ENCODE measurements around the gene GPX3. TPM values are rescaled to one million over a fixed set of nuclear protein-coding genes. Genes with fewer than 3 reads are reported as not detected.
A peak's percentile ranks its signal among the peaks of the same experiment; 100 is the strongest.

Gene GPX3
- total and polyA plus RNA-seq, 2 of the 13 experiments (the other 11 are each of a cell fraction or from before 2014, with no cell fraction given): 33.8 to 1,892 TPM

DNA sequence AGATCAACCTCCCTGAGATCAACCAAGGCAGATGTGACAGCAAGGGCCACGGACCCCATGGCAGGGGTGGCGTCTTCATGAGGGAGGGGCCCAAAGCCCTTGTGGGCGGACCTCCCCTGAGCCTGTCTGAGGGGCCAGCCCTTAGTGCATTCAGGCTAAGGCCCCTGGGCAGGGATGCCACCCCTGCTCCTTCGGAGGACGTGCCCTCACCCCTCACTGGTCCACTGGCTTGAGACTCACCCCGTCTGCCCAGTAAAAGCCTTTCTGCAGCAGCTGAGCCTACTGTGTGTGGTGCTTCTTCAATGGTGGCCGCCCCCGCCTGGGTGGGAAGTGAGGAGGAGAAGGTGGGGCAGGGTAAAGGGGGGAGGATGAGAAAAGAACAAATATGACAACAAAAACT, 8.3 kb downstream of the GPX3 start:
- H3K27ac ChIP-seq (ENCODE audit: extremely low read length, insufficient read depth, low read length): no peak overlapping the region
- ChIA-PET CTCF (ENCODE audit: low intra/inter-chr PET ratio, low total read pairs) (no interaction called here), POLR2A (no interaction called here)
- WGBS (ENCODE audit: low lambda C conversion rate): 96% methylated on average over 4 of the region's 8 CpGs
- no peak overlapping the region for H3K4me3 ChIP-seq (replicated peaks in 1 of 3; ENCODE audit: insufficient read depth in 1 of 3, low read depth in 2 of 3, low read length in 3 of 3)
- H3K27me3 ChIP-seq (ENCODE audit: control insufficient read depth in 1 of 2, insufficient read depth in 2 of 2, low read length in 2 of 2): no peaks in the 10 kb centered on the region
- H3K9ac ChIP-seq (ENCODE audit: insufficient read depth, low read depth, low read length): no peak overlapping the region
- H3K79me2 ChIP-seq (ENCODE audit: insufficient read depth, low read length): peaks cover 2% of the 10 kb centered on the region
- no peak overlapping the region for H3K4me2 ChIP-seq (ENCODE audit: low read depth, low read length)
- no peaks in the 10 kb centered on the region for H3K9me3 ChIP-seq (ENCODE audit: low read length)
- FAIRE-seq (no peak), ATAC-seq (peak; percentile 12; the same call in 2 of the 3 replicates), DNase-seq (ENCODE audit: low spot score) (no peak)
- peaks cover 17% of the 10 kb centered on the region for H3K4me1 ChIP-seq (ENCODE audit: insufficient read depth, low read length)
- H2AFZ ChIP-seq (ENCODE audit: low read length): no peak overlapping the region
- no TSS peak for BruUV-seq (replicated peaks)
- in situ Hi-C loops (cut with HindIII; ENCODE audit: extremely low pct_ligation_motif_present, low pct_unique_long_range_greater_than_20kb): no loop called here
- intact Hi-C loops (cut with micrococcal nuclease; ENCODE audit: unreplicated experiment): no loop called here
- peaks cover 42 to 76% of the 10 kb centered on the region in 2 experiments for H3K36me3 ChIP-seq (replicated peaks in 1 of 2; ENCODE audit: control insufficient read depth in 1 of 2, insufficient read depth in 2 of 2, low read length in 2 of 2)
- peaks cover 25% of the 10 kb centered on the region; the same call in 1 of the 2 replicates for H4K20me1 ChIP-seq (ENCODE audit: insufficient read depth, low read length)
- TF ChIP-seq REL (CRISPR knock-in tag; conservative IDR thresholded peaks at IDR 0.05) (no peak), MIER2 (CRISPR knock-in tag; IDR thresholded peaks at IDR 0.05) (no peak), ZFP37 (CRISPR knock-in tag; IDR thresholded peaks at IDR 0.05; ENCODE audit: borderline replicate concordance) (no peak), GATA4 (IDR thresholded peaks at IDR 0.05; ENCODE audit: borderline replicate concordance, low read depth) (peak; percentile 19; the same call in 1 of the 2 replicates), AGO2 (optimal IDR thresholded peaks at IDR 0.05; ENCODE audit: low read depth, low read length) (peak; percentile 21), HNRNPL (IDR thresholded peaks at IDR 0.05; ENCODE audit: low read depth, low read length) (no peak), ZKSCAN8 (CRISPR knock-in tag; IDR thresholded peaks at IDR 0.05; ENCODE audit: borderline replicate concordance) (0 out of 2 replicates have a peak, but pooled peaks have one; percentile 38), SP2 (CRISPR knock-in tag; IDR thresholded peaks at IDR 0.05) (no peak; the same call in 1 of the 2 replicates), AGO1 (IDR thresholded peaks at IDR 0.05; ENCODE audit: low read depth, low read length, poor library complexity, severe bottlenecking) (peak; percentile 68), ZNF501 (CRISPR knock-in tag; IDR thresholded peaks at IDR 0.05) (0 out of 2 replicates have a peak, but pooled peaks have one; percentile 18), GLI4 (CRISPR knock-in tag; IDR thresholded peaks at IDR 0.05; ENCODE audit: borderline replicate concordance) (no peak), POLR2A (IDR thresholded peaks at IDR 0.05; ENCODE audit: insufficient read depth in 1 of 2, low read depth in 2 of 2, low read length in 2 of 2) (peak in 1 of 2 experiments; percentile 65; a peak in 2 of 4 replicates)
- TF ChIP-seq, protein P1, sequence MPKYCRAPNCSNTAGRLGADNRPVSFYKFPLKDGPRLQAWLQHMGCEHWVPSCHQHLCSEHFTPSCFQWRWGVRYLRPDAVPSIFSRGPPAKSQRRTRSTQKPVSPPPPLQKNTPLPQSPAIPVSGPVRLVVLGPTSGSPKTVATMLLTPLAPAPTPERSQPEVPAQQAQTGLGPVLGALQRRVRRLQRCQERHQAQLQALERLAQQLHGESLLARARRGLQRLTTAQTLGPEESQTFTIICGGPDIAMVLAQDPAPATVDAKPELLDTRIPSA (CRISPR knock-in tag; IDR thresholded peaks at IDR 0.05; ENCODE audit: borderline replicate concordance): 0 out of 2 replicates have a peak, but pooled peaks have one; percentile 31
- TF ChIP-seq, protein P2, sequence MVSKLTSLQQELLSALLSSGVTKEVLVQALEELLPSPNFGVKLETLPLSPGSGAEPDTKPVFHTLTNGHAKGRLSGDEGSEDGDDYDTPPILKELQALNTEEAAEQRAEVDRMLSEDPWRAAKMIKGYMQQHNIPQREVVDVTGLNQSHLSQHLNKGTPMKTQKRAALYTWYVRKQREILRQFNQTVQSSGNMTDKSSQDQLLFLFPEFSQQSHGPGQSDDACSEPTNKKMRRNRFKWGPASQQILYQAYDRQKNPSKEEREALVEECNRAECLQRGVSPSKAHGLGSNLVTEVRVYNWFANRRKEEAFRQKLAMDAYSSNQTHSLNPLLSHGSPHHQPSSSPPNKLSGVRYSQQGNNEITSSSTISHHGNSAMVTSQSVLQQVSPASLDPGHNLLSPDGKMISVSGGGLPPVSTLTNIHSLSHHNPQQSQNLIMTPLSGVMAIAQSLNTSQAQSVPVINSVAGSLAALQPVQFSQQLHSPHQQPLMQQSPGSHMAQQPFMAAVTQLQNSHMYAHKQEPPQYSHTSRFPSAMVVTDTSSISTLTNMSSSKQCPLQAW (CRISPR knock-in tag; IDR thresholded peaks at IDR 0.05): peak; percentile 78; the same call in 1 of the 2 replicates
- TF ChIP-seq, protein P3, sequence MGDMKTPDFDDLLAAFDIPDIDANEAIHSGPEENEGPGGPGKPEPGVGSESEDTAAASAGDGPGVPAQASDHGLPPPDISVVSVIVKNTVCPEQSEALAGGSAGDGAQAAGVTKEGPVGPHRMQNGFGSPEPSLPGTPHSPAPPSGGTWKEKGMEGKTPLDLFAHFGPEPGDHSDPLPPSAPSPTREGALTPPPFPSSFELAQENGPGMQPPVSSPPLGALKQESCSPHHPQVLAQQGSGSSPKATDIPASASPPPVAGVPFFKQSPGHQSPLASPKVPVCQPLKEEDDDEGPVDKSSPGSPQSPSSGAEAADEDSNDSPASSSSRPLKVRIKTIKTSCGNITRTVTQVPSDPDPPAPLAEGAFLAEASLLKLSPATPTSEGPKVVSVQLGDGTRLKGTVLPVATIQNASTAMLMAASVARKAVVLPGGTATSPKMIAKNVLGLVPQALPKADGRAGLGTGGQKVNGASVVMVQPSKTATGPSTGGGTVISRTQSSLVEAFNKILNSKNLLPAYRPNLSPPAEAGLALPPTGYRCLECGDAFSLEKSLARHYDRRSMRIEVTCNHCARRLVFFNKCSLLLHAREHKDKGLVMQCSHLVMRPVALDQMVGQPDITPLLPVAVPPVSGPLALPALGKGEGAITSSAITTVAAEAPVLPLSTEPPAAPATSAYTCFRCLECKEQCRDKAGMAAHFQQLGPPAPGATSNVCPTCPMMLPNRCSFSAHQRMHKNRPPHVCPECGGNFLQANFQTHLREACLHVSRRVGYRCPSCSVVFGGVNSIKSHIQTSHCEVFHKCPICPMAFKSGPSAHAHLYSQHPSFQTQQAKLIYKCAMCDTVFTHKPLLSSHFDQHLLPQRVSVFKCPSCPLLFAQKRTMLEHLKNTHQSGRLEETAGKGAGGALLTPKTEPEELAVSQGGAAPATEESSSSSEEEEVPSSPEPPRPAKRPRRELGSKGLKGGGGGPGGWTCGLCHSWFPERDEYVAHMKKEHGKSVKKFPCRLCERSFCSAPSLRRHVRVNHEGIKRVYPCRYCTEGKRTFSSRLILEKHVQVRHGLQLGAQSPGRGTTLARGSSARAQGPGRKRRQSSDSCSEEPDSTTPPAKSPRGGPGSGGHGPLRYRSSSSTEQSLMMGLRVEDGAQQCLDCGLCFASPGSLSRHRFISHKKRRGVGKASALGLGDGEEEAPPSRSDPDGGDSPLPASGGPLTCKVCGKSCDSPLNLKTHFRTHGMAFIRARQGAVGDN (CRISPR knock-in tag; IDR thresholded peaks at IDR 0.05): peak; percentile 55
- TF ChIP-seq, protein P4, sequence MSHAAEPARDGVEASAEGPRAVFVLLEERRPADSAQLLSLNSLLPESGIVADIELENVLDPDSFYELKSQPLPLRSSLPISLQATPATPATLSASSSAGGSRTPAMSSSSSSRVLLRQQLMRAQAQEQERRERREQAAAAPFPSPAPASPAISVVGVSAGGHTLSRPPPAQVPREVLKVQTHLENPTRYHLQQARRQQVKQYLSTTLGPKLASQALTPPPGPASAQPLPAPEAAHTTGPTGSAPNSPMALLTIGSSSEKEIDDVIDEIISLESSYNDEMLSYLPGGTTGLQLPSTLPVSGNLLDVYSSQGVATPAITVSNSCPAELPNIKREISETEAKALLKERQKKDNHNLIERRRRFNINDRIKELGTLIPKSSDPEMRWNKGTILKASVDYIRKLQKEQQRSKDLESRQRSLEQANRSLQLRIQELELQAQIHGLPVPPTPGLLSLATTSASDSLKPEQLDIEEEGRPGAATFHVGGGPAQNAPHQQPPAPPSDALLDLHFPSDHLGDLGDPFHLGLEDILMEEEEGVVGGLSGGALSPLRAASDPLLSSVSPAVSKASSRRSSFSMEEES (CRISPR knock-in tag; IDR thresholded peaks at IDR 0.05): 0 out of 2 replicates have a peak, but pooled peaks have one; percentile 25
- TF ChIP-seq, protein P5, sequence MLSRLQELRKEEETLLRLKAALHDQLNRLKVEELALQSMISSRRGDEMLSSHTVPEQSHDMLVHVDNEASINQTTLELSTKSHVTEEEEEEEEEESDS (CRISPR knock-in tag; IDR thresholded peaks at IDR 0.05; ENCODE audit: borderline replicate concordance): no peak
